Measurements from ENCODE around the gene STX1B.

Gene STX1B

DNA sequence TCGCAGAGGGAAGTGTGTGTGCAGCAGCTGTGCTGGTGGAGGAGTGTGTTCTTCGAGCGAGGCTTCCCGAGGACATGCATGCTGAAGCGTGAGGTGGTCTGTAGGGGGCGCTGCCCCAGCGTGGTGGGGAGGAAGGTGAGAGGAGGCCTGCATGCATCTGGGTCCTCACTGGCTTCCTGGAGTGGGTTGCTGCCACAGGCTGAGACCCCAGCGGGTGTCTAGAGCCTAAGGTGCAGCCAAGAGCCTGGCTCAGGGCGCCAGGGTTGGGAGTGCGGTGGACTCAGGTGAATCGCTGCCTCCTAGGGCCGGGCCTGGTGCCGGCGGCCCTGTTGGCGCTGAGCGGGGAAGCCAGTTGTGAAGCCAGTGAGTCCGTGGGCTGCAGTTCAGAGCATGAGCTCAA, 32.9 kb downstream of the STX1B start:
- Mint-ChIP-seq H3K4me3 (no peak overlapping the region), H3K27me3 (ENCODE audit: low read depth) (no peaks in the 10 kb centered on the region), H3K27ac (no peak overlapping the region), H3K4me1 (no peaks in the 10 kb centered on the region), H3K9me3 (no peaks in the 10 kb centered on the region), H3K36me3 (ENCODE audit: low read depth) (peaks cover 56% of the 10 kb centered on the region)
- TF ChIP-seq, protein P1, sequence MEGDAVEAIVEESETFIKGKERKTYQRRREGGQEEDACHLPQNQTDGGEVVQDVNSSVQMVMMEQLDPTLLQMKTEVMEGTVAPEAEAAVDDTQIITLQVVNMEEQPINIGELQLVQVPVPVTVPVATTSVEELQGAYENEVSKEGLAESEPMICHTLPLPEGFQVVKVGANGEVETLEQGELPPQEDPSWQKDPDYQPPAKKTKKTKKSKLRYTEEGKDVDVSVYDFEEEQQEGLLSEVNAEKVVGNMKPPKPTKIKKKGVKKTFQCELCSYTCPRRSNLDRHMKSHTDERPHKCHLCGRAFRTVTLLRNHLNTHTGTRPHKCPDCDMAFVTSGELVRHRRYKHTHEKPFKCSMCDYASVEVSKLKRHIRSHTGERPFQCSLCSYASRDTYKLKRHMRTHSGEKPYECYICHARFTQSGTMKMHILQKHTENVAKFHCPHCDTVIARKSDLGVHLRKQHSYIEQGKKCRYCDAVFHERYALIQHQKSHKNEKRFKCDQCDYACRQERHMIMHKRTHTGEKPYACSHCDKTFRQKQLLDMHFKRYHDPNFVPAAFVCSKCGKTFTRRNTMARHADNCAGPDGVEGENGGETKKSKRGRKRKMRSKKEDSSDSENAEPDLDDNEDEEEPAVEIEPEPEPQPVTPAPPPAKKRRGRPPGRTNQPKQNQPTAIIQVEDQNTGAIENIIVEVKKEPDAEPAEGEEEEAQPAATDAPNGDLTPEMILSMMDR (IDR thresholded peaks at IDR 0.05; ENCODE audit: unreplicated experiment in 3 of 3) = peak in 1 of 3 experiments; percentile 24

DNA sequence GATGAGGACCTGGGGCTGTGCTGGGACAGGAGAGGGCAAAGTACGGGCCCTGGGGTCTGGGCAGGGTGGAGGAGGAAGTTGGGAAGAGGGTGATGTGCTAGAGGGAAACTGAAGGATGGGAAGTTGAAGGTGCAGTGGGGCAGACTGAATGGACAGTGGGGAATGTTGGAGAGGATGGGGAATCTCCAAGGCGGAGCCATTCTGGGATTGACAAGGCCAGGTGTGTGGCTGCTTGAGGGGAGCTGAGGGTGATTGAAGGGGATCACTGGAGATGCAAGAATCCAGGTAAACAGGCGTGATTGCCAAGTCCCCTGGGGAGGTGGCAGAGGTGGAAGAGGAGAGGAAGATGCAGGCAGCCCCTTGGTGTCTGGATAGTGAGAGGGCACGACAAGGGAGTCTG, 34.0 kb downstream of the STX1B start:
- TF ChIP-seq, protein P1 (IDR thresholded peaks at IDR 0.05; ENCODE audit: unreplicated experiment in 3 of 3) = no peak
- Mint-ChIP-seq H3K27ac (no peak overlapping the region), H3K36me3 (ENCODE audit: low read depth) (peaks cover 61% of the 10 kb centered on the region), H3K9me3 (no peaks in the 10 kb centered on the region), H3K4me3 (no peak overlapping the region), H3K4me1 (no peaks in the 10 kb centered on the region), H3K27me3 (ENCODE audit: low read depth) (no peaks in the 10 kb centered on the region)

DNA sequence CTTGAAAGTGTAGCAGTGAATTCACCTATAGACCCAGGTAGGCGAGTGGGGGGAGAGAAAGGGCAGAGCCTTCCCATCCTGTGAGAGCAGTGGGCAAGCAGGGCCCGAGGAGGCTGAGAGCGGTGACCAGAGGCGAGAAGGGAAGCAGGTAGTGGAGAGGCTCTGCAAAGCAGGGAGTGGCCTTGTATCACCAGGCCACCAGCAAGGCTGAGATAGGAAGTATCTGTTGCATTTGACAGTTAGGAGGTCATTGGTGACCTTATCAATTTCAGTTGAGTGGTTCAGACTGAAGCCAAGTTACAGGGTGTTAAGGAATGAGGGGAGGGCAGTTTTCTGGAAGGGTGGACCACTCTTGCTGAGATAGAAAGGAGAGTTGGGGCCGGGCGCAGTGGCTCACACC, 36.1 kb downstream of the STX1B start:
- Mint-ChIP-seq H3K4me1 (no peaks in the 10 kb centered on the region), H3K36me3 (ENCODE audit: low read depth) (peaks cover 65% of the 10 kb centered on the region), H3K27ac (no peak overlapping the region), H3K27me3 (ENCODE audit: low read depth) (no peaks in the 10 kb centered on the region), H3K9me3 (no peaks in the 10 kb centered on the region), H3K4me3 (no peak overlapping the region)
- TF ChIP-seq, protein P1 (IDR thresholded peaks at IDR 0.05; ENCODE audit: unreplicated experiment in 3 of 3) = no peak

DNA sequence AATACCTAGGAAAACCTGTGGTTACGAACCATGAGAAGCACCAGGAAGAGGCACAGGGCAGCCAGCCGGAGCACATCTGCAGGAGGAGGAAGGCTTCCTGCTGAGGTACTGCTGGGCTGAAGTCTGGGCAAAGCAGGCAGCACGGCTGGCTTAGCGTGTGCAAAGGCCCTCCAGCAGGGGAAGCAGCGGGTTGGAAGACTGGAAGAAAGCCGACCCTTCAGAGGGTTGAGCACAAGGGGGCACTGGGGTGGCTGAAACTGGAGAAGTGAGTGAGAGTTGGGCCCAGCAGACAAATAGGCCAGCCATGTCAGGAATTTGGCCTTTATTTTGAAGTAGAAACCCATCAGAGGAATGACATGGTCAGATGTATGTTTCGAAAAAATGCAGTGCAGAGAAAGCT, 37.6 kb downstream of the STX1B start:
- TF ChIP-seq, protein P1 (IDR thresholded peaks at IDR 0.05; ENCODE audit: unreplicated experiment in 3 of 3) = no peak
- Mint-ChIP-seq H3K4me1 (no peaks in the 10 kb centered on the region), H3K36me3 (ENCODE audit: low read depth) (peaks cover 68% of the 10 kb centered on the region), H3K27ac (no peak overlapping the region), H3K27me3 (ENCODE audit: low read depth) (no peaks in the 10 kb centered on the region), H3K9me3 (no peaks in the 10 kb centered on the region), H3K4me3 (no peak overlapping the region)

DNA sequence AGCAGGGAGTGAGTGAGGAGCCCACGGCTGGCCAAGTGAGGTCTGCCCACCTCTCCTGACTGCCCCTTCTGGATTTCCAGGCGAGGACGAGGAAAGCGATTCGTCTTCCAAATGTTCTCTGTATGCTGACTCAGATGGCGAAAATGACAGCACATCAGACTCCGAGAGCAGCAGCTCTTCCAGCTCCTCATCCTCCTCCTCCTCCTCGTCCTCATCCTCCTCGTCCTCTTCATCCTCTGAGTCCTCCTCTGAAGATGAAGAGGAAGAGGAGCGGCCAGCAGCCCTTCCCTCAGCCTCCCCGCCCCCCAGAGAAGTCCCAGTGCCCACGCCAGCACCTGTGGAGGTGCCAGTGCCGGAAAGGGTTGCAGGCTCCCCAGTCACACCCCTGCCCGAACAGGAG, 39.1 kb downstream of the STX1B start:
- TF ChIP-seq, protein P1 (IDR thresholded peaks at IDR 0.05; ENCODE audit: unreplicated experiment in 3 of 3) = no peak
- Mint-ChIP-seq H3K4me1 (no peaks in the 10 kb centered on the region), H3K9me3 (no peaks in the 10 kb centered on the region), H3K4me3 (no peak overlapping the region), H3K27me3 (ENCODE audit: low read depth) (no peaks in the 10 kb centered on the region), H3K27ac (no peak overlapping the region), H3K36me3 (ENCODE audit: low read depth) (peaks cover 72% of the 10 kb centered on the region)

DNA sequence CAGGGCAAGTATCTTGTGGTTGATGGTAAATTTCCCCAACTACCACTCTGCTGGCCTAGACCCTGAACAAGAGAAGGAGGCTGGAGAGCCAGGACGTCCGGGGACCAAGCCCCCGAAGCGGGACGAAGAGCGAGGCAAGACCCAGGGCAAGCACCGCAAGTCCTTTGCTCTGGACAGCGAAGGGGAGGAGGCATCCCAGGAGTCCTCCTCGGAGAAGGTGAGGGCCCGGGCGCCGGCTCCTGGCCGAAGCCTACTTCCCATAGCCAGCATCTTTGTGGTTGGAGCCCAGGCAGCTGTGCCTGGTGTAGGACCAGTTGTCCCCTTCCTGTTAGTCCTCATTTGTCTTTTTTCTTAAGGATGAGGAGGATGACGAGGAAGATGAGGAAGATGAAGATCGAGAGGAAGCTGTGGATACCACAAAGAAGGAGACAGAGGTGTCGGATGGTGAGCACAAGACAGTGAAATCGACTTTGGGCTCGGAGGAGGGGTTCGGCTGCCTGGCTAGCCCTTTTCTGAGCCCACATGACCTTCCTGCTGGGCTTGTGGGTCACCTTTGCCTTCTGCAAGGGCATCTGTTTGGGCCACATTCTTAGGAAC, 41.1 kb downstream of the STX1B start:
- Mint-ChIP-seq H3K36me3 (ENCODE audit: low read depth) (peaks cover 72% of the 10 kb centered on the region), H3K27me3 (ENCODE audit: low read depth) (no peaks in the 10 kb centered on the region), H3K4me3 (no peak overlapping the region), H3K4me1 (no peaks in the 10 kb centered on the region), H3K9me3 (no peaks in the 10 kb centered on the region), H3K27ac (no peak overlapping the region)
- TF ChIP-seq, protein P1 (IDR thresholded peaks at IDR 0.05; ENCODE audit: unreplicated experiment in 3 of 3) = no peak
